ENCODE data around the gene PRMT7.

DNA sequence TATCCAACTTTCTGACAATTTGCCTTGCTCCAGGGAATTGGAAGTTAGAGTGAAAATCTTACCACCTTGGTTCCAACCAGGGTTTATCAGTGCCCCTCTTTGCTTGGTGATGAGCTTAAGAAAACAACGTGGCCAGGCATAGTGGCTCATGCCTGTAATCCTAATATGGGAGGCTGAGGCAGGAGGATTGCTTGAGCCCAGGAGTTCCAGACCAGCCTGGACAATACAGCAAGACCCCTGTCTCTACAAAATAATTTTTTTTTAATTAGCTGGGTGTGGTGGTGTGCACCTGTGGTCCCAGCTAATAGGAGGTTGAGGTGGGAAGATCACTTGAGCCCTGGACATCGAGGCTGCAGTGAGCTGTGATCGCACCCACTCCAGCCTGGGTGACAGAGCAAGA, 25.1 kb upstream of the PRMT7 start:
- TF ChIP-seq EZH2 (IDR thresholded peaks at IDR 0.05; ENCODE audit: borderline replicate concordance, low read depth, low read length, severe bottlenecking): no peak
- TF ChIP-seq, protein P1, sequence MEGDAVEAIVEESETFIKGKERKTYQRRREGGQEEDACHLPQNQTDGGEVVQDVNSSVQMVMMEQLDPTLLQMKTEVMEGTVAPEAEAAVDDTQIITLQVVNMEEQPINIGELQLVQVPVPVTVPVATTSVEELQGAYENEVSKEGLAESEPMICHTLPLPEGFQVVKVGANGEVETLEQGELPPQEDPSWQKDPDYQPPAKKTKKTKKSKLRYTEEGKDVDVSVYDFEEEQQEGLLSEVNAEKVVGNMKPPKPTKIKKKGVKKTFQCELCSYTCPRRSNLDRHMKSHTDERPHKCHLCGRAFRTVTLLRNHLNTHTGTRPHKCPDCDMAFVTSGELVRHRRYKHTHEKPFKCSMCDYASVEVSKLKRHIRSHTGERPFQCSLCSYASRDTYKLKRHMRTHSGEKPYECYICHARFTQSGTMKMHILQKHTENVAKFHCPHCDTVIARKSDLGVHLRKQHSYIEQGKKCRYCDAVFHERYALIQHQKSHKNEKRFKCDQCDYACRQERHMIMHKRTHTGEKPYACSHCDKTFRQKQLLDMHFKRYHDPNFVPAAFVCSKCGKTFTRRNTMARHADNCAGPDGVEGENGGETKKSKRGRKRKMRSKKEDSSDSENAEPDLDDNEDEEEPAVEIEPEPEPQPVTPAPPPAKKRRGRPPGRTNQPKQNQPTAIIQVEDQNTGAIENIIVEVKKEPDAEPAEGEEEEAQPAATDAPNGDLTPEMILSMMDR (IDR thresholded peaks at IDR 0.05; ENCODE audit: borderline replicate concordance, extremely low read depth, low read length, poor library complexity, severe bottlenecking): no peak

All from DND-41 (cell line).